ENCODE measurements around the gene ADCY2. TPM values are rescaled to one million over a fixed set of nuclear protein-coding genes. Genes with fewer than 3 reads are reported as not detected.

The ADCY2 gene
- total and polyA plus RNA-seq, 2 of the 13 experiments (the other 11 are each of a cell fraction or from before 2014, with no cell fraction given), result not detected

DNA sequence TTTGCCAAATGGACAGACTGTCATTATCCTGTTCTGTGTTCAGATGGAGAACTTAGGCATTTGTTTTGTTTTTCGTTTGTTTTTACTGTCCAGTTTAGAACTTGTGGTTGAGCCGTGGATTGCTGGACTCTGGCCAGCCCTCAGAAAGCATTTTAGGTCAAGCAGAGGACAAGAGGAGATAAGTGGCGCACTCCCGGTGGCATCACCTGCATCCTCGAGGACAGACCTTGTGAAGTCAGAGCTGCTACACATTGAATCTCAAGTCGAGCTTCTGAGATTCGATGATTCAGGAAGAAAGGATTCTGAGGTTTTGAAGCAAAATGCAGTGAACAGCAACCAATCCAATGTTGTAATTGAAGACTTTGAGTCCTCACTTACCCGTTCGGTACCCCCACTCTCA is 481.9 kb downstream of the ADCY2 start:
- WGBS (ENCODE audit: low lambda C conversion rate), result 37% methylated on average over 9 of the region's 9 CpGs
- Histone ChIP-seq H3K4me1 (ENCODE audit: insufficient read depth, low read length) (peaks cover 56% of the 10 kb centered on the region), H2AFZ (ENCODE audit: low read length) (no peak overlapping the region), H3K27ac (ENCODE audit: extremely low read length, insufficient read depth, low read length) (peak overlapping the region; percentile 22), H3K4me2 (ENCODE audit: low read depth, low read length) (peak overlapping the region; percentile 64; the same call in 1 of the 2 replicates), H3K79me2 (ENCODE audit: insufficient read depth, low read length) (peaks cover 68% of the 10 kb centered on the region), H3K27me3 (ENCODE audit: control insufficient read depth in 1 of 2, insufficient read depth in 2 of 2, low read length in 2 of 2) (no peaks in the 10 kb centered on the region), H3K36me3 (replicated peaks in 1 of 2; ENCODE audit: control insufficient read depth in 1 of 2, insufficient read depth in 2 of 2, low read length in 2 of 2) (peaks cover 22 to 66% of the 10 kb centered on the region in 2 experiments), H3K9ac (ENCODE audit: insufficient read depth, low read depth, low read length) (no peak overlapping the region), H4K20me1 (ENCODE audit: insufficient read depth, low read length) (no peaks in the 10 kb centered on the region; the same call in 1 of the 2 replicates), H3K9me3 (ENCODE audit: low read length) (no peaks in the 10 kb centered on the region), H3K4me3 (replicated peaks in 1 of 3; ENCODE audit: insufficient read depth in 1 of 3, low read depth in 2 of 3, low read length in 3 of 3) (no peak overlapping the region)
- ChIA-PET POLR2A (interaction anchor here (2.4 kb wide), 1 partner anchor 9 kb away, joined by 16 read pairs; the partner anchor contains the start of genes FASTKD3 and MTRR), CTCF (ENCODE audit: low intra/inter-chr PET ratio, low total read pairs) (no interaction called here)
- in situ Hi-C loops (cut with HindIII; ENCODE audit: extremely low pct_ligation_motif_present, low pct_unique_long_range_greater_than_20kb) (no loop called here), intact Hi-C loops (cut with micrococcal nuclease; ENCODE audit: unreplicated experiment) (no loop called here)
- peak; percentile 5 for DNase-seq (ENCODE audit: low spot score)
- no TSS peak for BruUV-seq (replicated peaks)
- TF ChIP-seq HOXA3 (CRISPR knock-in tag; IDR thresholded peaks at IDR 0.05), result 0 out of 2 replicates have a peak, but pooled peaks have one; percentile 21
- TF ChIP-seq DNMT3B (CRISPR knock-in tag; conservative IDR thresholded peaks at IDR 0.05), result no peak
- peak; percentile 71 for TF ChIP-seq RARA (CRISPR knock-in tag; IDR thresholded peaks at IDR 0.05)
- TF ChIP-seq SAP130 (CRISPR knock-in tag; IDR thresholded peaks at IDR 0.05; ENCODE audit: low read depth), result 0 out of 2 replicates have a peak, but pooled peaks have one; percentile 0
- TF ChIP-seq ZNF562 (CRISPR knock-in tag; IDR thresholded peaks at IDR 0.05; ENCODE audit: borderline replicate concordance), result no peak
- peak; percentile 29; the same call in 1 of the 2 replicates for TF ChIP-seq ZBTB33 (CRISPR knock-in tag; IDR thresholded peaks at IDR 0.05)
- no peak for ATAC-seq
- no peak for FAIRE-seq

GRCh38 chr5:7878381-7878873 is 482.5 kb downstream of the ADCY2 start:
- intact Hi-C loops (cut with micrococcal nuclease; ENCODE audit: unreplicated experiment) (no loop called here), in situ Hi-C loops (cut with HindIII; ENCODE audit: extremely low pct_ligation_motif_present, low pct_unique_long_range_greater_than_20kb) (no loop called here)
- Histone ChIP-seq H2AFZ (ENCODE audit: low read length) (no peak overlapping the region), H3K27me3 (ENCODE audit: control insufficient read depth in 1 of 2, insufficient read depth in 2 of 2, low read length in 2 of 2) (no peaks in the 10 kb centered on the region), H4K20me1 (ENCODE audit: insufficient read depth, low read length) (no peaks in the 10 kb centered on the region; the same call in 1 of the 2 replicates), H3K27ac (ENCODE audit: extremely low read length, insufficient read depth, low read length) (peak overlapping the region; percentile 22), H3K4me3 (replicated peaks in 1 of 3; ENCODE audit: insufficient read depth in 1 of 3, low read depth in 2 of 3, low read length in 3 of 3) (no peak overlapping the region; a peak in 1 of 6 replicates), H3K4me1 (ENCODE audit: insufficient read depth, low read length) (peaks cover 52% of the 10 kb centered on the region), H3K4me2 (ENCODE audit: low read depth, low read length) (peak overlapping the region; percentile 64), H3K9ac (ENCODE audit: insufficient read depth, low read depth, low read length) (no peak overlapping the region), H3K36me3 (replicated peaks in 1 of 2; ENCODE audit: control insufficient read depth in 1 of 2, insufficient read depth in 2 of 2, low read length in 2 of 2) (peaks cover 25 to 67% of the 10 kb centered on the region in 2 experiments), H3K79me2 (ENCODE audit: insufficient read depth, low read length) (peaks cover 62% of the 10 kb centered on the region), H3K9me3 (ENCODE audit: low read length) (no peaks in the 10 kb centered on the region)
- FAIRE-seq (no peak), DNase-seq (ENCODE audit: low spot score) (peak; percentile 41), ATAC-seq (peak; percentile 49)
- BruUV-seq (replicated peaks), result no TSS peak
- CTCF ChIA-PET (ENCODE audit: low intra/inter-chr PET ratio, low total read pairs), result no interaction called here
- POLR2A ChIA-PET, result interaction anchor here (2.4 kb wide), 1 partner anchor 10 kb away, joined by 16 read pairs; the partner anchor contains the start of genes FASTKD3 and MTRR
- TF ChIP-seq TEF (CRISPR knock-in tag; IDR thresholded peaks at IDR 0.05) (0 out of 2 replicates have a peak, but pooled peaks have one; percentile 22), CEBPB (IDR thresholded peaks at IDR 0.05; ENCODE audit: borderline replicate concordance, low read depth, low read length) (peak; percentile 44; the same call in 1 of the 2 replicates), FOSL2 (CRISPR knock-in tag; IDR thresholded peaks at IDR 0.05) (peak; percentile 28; the same call in 1 of the 2 replicates), ZNF607 (CRISPR knock-in tag; IDR thresholded peaks at IDR 0.05; ENCODE audit: borderline replicate concordance) (no peak), HMG20A (CRISPR knock-in tag; IDR thresholded peaks at IDR 0.05; ENCODE audit: borderline replicate concordance) (no peak), NCOA2 (CRISPR knock-in tag; IDR thresholded peaks at IDR 0.05) (peak; percentile 44; the same call in 1 of the 2 replicates), ZNF644 (CRISPR knock-in tag; IDR thresholded peaks at IDR 0.05; ENCODE audit: low read depth) (0 out of 2 replicates have a peak, but pooled peaks have one; percentile 13)
- TF ChIP-seq, protein P1, sequence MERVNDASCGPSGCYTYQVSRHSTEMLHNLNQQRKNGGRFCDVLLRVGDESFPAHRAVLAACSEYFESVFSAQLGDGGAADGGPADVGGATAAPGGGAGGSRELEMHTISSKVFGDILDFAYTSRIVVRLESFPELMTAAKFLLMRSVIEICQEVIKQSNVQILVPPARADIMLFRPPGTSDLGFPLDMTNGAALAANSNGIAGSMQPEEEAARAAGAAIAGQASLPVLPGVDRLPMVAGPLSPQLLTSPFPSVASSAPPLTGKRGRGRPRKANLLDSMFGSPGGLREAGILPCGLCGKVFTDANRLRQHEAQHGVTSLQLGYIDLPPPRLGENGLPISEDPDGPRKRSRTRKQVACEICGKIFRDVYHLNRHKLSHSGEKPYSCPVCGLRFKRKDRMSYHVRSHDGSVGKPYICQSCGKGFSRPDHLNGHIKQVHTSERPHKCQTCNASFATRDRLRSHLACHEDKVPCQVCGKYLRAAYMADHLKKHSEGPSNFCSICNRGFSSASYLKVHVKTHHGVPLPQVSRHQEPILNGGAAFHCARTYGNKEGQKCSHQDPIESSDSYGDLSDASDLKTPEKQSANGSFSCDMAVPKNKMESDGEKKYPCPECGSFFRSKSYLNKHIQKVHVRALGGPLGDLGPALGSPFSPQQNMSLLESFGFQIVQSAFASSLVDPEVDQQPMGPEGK (CRISPR knock-in tag; IDR thresholded peaks at IDR 0.05), result 0 out of 2 replicates have a peak, but pooled peaks have one; percentile 14
